GM15510 (cell line): ENCODE data around the gene PARVB.
A peak's percentile ranks its signal among the peaks of the same experiment; 100 is the strongest.

Experiments
- POLR2A ChIP-seq: IDR thresholded peaks from 3 replicates; pipeline ENCODE4 v1.6.1; 2011; ENCODE audit warnings: borderline replicate concordance; ENCODE audit not compliant: insufficient read length; ENCODE audit errors: extremely low read depth

Gene PARVB

DNA sequence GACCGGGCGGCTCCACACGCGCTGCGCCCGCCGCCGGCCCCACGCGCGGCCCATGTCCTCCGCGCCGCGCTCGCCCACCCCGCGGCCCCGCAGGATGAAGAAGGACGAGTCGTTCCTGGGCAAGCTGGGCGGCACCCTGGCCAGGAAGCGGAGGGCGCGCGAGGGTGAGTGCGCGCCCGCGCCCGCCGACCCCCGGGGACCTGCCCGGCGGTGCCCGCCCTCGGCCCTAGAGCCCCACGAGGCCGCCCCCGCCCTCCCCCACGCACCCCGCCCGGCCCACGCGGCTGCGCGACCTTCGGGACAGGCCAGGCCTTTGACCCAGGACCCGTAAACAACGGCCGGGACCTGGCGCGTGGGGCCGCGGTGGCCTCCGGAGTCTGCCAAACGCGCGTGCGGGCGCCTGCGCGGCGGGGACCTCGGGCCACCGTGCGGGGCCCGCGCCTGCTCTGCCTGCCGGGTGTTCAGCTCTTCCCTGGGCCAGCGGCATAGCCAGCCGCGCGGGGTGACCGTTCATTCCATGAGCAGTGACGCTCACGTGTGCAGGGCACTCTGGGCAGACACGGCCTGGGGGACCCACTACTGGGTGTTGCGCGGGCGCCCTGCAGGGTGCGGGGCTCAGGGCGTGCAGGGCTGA is at the start of gene PARVB:
Gene PARVB, plus strand, starts transcription at position 15 of the 634 bp plus-strand sequence. Its CDS starts 38 bp downstream, at position 53.
- TF ChIP-seq POLR2A, result peak; percentile 56

GRCh38 chr22:43975041-43975440 is 49.1 kb upstream of the PARVB start:
- TF ChIP-seq POLR2A, result no peak

- no peak for TF ChIP-seq POLR2A
Observed at GRCh38 chr22:43976861-43977795, 47.0 kb upstream of the PARVB start.

- TF ChIP-seq POLR2A, result no peak
Observed at GRCh38 chr22:43978558-43978957, 45.5 kb upstream of the PARVB start.

GRCh38 chr22:43980579-43980978 is 43.5 kb upstream of the PARVB start:
- TF ChIP-seq POLR2A, result no peak

- no peak for TF ChIP-seq POLR2A
Observed at GRCh38 chr22:43980996-43981395, 43.1 kb upstream of the PARVB start.

- TF ChIP-seq POLR2A, result no peak
Observed at GRCh38 chr22:43983808-43984207, 40.3 kb upstream of the PARVB start.

DNA sequence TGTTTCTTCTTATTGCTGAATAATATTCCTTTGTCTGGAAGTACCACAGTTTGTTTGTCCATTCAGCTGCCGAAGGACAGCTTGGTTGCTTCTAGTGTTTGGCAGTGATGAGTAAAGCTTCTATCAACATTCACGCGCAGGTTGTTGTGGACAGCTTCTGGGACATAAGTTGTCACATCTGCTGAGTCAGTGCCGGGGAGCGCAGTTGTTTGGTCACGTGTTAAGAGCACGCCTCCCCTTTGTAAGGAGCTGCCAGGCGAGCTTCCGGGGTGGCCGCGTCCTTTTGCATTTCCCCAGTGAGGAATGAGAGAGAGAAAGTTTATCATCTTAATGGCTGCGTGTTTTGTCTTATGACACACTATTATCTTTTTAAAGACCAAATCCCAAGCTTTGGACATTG is 38.6 kb upstream of the PARVB start:
- no peak for TF ChIP-seq POLR2A

DNA sequence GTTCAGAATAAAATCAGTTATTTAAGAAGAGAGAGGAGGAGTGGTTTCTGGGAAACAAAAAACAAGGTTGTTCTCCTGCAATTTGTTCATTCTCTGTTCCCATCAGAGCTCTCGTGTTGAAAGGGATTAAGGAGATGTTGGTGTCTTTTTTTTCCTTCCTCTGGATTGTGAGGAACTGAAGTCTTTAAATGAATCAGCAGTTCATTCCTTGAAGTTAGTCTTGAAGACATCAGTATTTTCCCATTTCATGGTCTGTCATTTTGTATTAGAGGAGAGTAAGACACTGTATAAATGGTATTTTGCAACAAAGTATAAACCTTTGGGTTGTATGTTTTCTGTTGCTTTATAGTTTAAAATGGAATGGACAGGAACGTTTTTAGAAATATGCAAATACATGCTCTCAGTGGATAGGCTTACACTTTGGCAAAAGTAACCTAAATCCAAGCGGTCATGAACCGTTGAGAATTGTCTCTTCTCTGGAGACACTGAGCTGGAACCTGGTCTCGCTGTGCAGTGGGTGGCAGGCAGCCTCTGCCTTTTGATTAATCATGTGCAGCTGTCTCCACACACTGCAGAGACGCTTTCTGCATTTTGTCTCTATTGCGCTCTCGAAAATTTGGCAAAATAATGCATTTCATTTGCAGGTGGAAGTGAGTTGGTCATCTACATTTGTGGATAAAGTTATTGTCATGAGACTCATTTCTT is 35.8 kb upstream of the PARVB start:
- no peak for TF ChIP-seq POLR2A

- TF ChIP-seq POLR2A, result no peak
Observed at GRCh38 chr22:43988960-43989359, 35.1 kb upstream of the PARVB start.

GRCh38 chr22:43990044-43990443 is 34.1 kb upstream of the PARVB start:
- TF ChIP-seq POLR2A, result no peak

GRCh38 chr22:43991316-43992020 is 32.6 kb upstream of the PARVB start:
- TF ChIP-seq POLR2A, result no peak

DNA sequence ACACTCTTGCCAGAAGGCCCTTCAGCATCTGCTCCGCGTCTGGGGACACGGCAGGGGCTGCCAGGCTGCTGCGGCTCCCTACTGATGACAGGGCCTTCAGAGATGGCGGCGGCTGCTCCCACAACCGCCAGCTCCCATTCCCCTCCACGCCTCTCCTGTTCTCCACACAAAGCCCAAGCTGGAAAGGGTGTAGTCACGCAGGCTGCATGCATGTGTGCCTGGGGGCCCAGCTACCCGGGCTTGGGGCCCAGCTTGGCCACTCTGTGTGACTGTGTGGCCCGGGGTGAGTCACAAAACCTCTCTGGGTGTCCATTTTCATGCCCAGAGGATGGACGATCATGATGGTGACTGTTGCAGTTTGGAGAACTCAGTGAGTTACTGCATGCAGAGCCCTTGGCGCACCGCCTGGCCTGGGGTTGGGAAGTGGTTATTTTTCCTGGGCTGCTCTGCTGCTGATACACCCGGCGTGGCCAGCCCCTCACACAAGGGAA is 31.7 kb upstream of the PARVB start:
- no peak for TF ChIP-seq POLR2A

DNA sequence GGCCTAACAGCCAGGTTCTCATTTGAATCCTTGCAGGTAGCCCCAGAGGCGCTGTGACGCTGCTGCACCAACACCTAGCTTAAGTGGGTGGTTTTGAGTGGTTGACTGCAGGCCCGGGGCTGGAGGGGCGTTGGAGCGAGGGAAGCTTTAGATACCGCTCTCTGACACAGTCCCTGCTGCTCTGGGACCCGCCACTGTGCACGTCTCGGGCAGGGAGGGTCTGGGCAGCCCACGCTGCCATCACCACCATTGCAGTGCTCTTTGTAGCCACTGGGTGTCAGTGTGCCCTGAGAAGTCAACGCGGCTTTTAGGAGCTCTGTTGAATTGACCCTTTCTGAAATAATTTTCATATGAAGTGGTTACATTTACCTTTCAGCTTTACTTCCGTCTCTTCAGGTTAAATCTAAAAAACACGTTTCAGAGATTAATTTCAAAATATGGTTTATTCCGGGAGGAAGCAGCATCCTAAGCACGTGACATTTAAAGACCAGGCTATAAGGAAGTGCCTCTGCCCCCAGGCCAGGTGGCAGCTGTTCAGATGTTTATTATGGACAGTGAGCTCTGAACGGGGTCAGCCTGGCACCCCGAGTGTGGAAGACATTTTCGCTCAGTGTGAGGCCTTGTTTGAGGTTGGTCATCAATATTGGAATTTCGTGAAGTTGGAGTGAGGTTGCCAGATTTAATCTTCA is 30.9 kb upstream of the PARVB start:
- no peak for TF ChIP-seq POLR2A
